ENCODE results near the gene FBLN1. TPM values are rescaled to one million over a fixed set of nuclear protein-coding genes. Genes with fewer than 3 reads are reported as not detected.

The FBLN1 gene
- total RNA-seq, 2 donors from 2014 or later: 226 to 305 TPM

GRCh38 chr22:45468872-45469271, 33.8 kb upstream of the FBLN1 start:
- 75 to 77% methylated on average over 5 to 7 of the region's 7 CpGs for WGBS, 2 experiments (ENCODE audit: insufficient coverage in 1 of 2, insufficient read length in 1 of 2)
- Histone ChIP-seq H3K9me3 (ENCODE audit: control insufficient read depth, low read length) (peaks cover 13% of the 10 kb centered on the region), H3K4me3 (ENCODE audit: low read length) (no peak overlapping the region), H3K27me3 (ENCODE audit: control insufficient read depth, insufficient read depth, low read length, poor library complexity, severe bottlenecking) (no peaks in the 10 kb centered on the region), H3K4me1 (ENCODE audit: control insufficient read depth, insufficient read depth, low read length) (no peaks in the 10 kb centered on the region), H3K9ac (ENCODE audit: extremely low read depth, low read length, poor library complexity, severe bottlenecking) (no peak overlapping the region), H3K36me3 (ENCODE audit: control insufficient read depth, insufficient read depth, low read length) (no peaks in the 10 kb centered on the region), H3K27ac (ENCODE audit: low read depth, low read length) (no peak overlapping the region)
- Mint-ChIP-seq H3K27me3 (ENCODE audit: insufficient read depth) (no peaks in the 10 kb centered on the region), H3K27ac (no peak overlapping the region), H3K4me3 (no peak overlapping the region), H3K4me1 (peaks cover 11% of the 10 kb centered on the region), H3K36me3 (ENCODE audit: low read depth) (peaks cover under 1% of the 10 kb centered on the region), H3K9me3 (peaks cover 27% of the 10 kb centered on the region)
- no peak for TF ChIP-seq CTCF (conservative IDR thresholded peaks at IDR 0.05)
- no peak for DNase-seq

GRCh38 chr22:45469281-45470073, 33.2 kb upstream of the FBLN1 start:
- H3K4me1 ChIP-seq (ENCODE audit: control insufficient read depth, insufficient read depth, low read length): no peaks in the 10 kb centered on the region
- H3K4me3 Mint-ChIP-seq: no peak overlapping the region
- peaks cover 12% of the 10 kb centered on the region for H3K4me1 Mint-ChIP-seq
- H3K27me3 ChIP-seq (ENCODE audit: control insufficient read depth, insufficient read depth, low read length, poor library complexity, severe bottlenecking): no peaks in the 10 kb centered on the region
- H3K27ac Mint-ChIP-seq: no peak overlapping the region
- no peak for TF ChIP-seq CTCF (conservative IDR thresholded peaks at IDR 0.05)
- peaks cover 21% of the 10 kb centered on the region for H3K9me3 Mint-ChIP-seq
- H3K9me3 ChIP-seq (ENCODE audit: control insufficient read depth, low read length): peaks cover 13% of the 10 kb centered on the region
- no peak overlapping the region for H3K4me3 ChIP-seq (ENCODE audit: low read length)
- no peaks in the 10 kb centered on the region for H3K36me3 ChIP-seq (ENCODE audit: control insufficient read depth, insufficient read depth, low read length)
- H3K36me3 Mint-ChIP-seq (ENCODE audit: low read depth): no peaks in the 10 kb centered on the region
- WGBS, 2 experiments (ENCODE audit: insufficient coverage in 1 of 2, insufficient read length in 1 of 2): 82 to 90% methylated on average over 6 to 7 of the region's 8 CpGs
- no peaks in the 10 kb centered on the region for H3K27me3 Mint-ChIP-seq (ENCODE audit: insufficient read depth)
- no peak overlapping the region for H3K27ac ChIP-seq (ENCODE audit: low read depth, low read length)
- H3K9ac ChIP-seq (ENCODE audit: extremely low read depth, low read length, poor library complexity, severe bottlenecking): no peak overlapping the region
- DNase-seq: no peak

DNA sequence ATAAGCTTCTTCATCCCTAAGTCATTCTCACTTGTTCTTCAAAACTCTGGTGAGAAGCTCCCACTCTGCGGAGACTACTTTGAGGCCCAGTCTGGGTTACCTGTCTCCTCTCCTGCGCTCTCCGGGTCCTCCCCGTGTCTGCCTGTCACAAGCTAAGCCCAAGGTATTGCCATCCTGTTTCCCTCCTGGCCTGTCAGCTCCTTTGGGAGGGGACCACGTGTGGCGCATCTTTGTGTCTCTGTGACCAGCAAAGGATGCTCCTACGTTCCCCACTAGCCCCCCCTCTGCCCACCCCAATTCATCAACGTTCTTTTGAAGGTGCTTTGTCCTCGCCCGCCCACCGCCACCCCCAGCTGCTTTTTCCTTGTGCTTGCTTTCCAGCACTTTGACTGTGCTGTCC, 31.8 kb upstream of the FBLN1 start:
- Histone ChIP-seq H3K9ac (ENCODE audit: extremely low read depth, low read length, poor library complexity, severe bottlenecking) (no peak overlapping the region), H3K27ac (ENCODE audit: low read depth, low read length) (no peak overlapping the region), H3K27me3 (ENCODE audit: control insufficient read depth, insufficient read depth, low read length, poor library complexity, severe bottlenecking) (no peaks in the 10 kb centered on the region), H3K4me1 (ENCODE audit: control insufficient read depth, insufficient read depth, low read length) (peaks cover 3% of the 10 kb centered on the region), H3K36me3 (ENCODE audit: control insufficient read depth, insufficient read depth, low read length) (no peaks in the 10 kb centered on the region), H3K4me3 (ENCODE audit: low read length) (no peak overlapping the region), H3K9me3 (ENCODE audit: control insufficient read depth, low read length) (peaks cover 13% of the 10 kb centered on the region)
- Mint-ChIP-seq H3K4me3 (no peak overlapping the region), H3K4me1 (peaks cover 14% of the 10 kb centered on the region), H3K36me3 (ENCODE audit: low read depth) (no peaks in the 10 kb centered on the region), H3K27me3 (ENCODE audit: insufficient read depth) (no peaks in the 10 kb centered on the region), H3K27ac (no peak overlapping the region), H3K9me3 (peaks cover 16% of the 10 kb centered on the region)
- no peak for DNase-seq
- no peak for TF ChIP-seq CTCF (conservative IDR thresholded peaks at IDR 0.05)
- 76 to 79% methylated on average over 6 to 11 of the region's 11 CpGs for WGBS, 2 experiments (ENCODE audit: insufficient coverage in 1 of 2, insufficient read length in 1 of 2)

Data from endodermal cell (in vitro differentiated cells).